Measurements from ENCODE around the gene CAPZA1. TPM values are rescaled to one million over a fixed set of nuclear protein-coding genes. Genes with fewer than 3 reads are reported as not detected.
"Not testable (repeated sequence)": the region's sequence is repeated elsewhere in the genome, so short reads cannot be mapped to it uniquely, and the experiment has no call there.

The CAPZA1 gene
- polyA plus RNA-seq, 10 donors, result 70.1 to 100.0 (median 87.6) TPM

- DNase-seq, result not testable (repeated sequence)
Observed at GRCh38 chr1:112624493-112624892, 4.9 kb downstream of the CAPZA1 start.

GRCh38 chr1:112625696-112626095 is 6.1 kb downstream of the CAPZA1 start:
- DNase-seq, result peak in 1 of 3 donors; percentile 5

GRCh38 chr1:112626193-112626592 is 6.6 kb downstream of the CAPZA1 start:
- no peak for DNase-seq

GRCh38 chr1:112626887-112627286 is 7.3 kb downstream of the CAPZA1 start:
- no peak for DNase-seq

GRCh38 chr1:112628516-112628915 is 8.9 kb downstream of the CAPZA1 start:
- DNase-seq, result no peak

- no peak for DNase-seq
Observed at GRCh38 chr1:112629256-112629655, 9.6 kb downstream of the CAPZA1 start.

- DNase-seq, result no peak
Observed at GRCh38 chr1:112633628-112634027, 14.0 kb downstream of the CAPZA1 start.

GRCh38 chr1:112634367-112634766 is 14.7 kb downstream of the CAPZA1 start:
- no peak for DNase-seq

- no peak for DNase-seq
Observed at GRCh38 chr1:112636056-112636455, 16.4 kb downstream of the CAPZA1 start.

GRCh38 chr1:112636597-112637253 is 17.1 kb downstream of the CAPZA1 start:
- no peak for DNase-seq

GRCh38 chr1:112637254-112638109 is 17.9 kb downstream of the CAPZA1 start:
- DNase-seq, result no peak

- DNase-seq, result no peak
Observed at GRCh38 chr1:112638110-112638428, 18.4 kb downstream of the CAPZA1 start.

GRCh38 chr1:112640437-112640836 is 20.8 kb downstream of the CAPZA1 start:
- DNase-seq, result not testable (repeated sequence)

- no peak for DNase-seq
Observed at GRCh38 chr1:112643080-112643479, 23.4 kb downstream of the CAPZA1 start.

- no peak for DNase-seq
Observed at GRCh38 chr1:112646225-112646624, 26.6 kb downstream of the CAPZA1 start.

- DNase-seq, result no peak
Observed at GRCh38 chr1:112651205-112651604, 31.6 kb downstream of the CAPZA1 start.

GRCh38 chr1:112665857-112666256 is 46.2 kb downstream of the CAPZA1 start:
- DNase-seq, result no peak

- no peak for DNase-seq
Observed at GRCh38 chr1:112666946-112667345, 47.3 kb downstream of the CAPZA1 start.

GRCh38 chr1:112672009-112672408 is 52.4 kb downstream of the CAPZA1 start:
- DNase-seq, result no peak

- DNase-seq, result no peak
Observed at GRCh38 chr1:112672842-112673241, 53.2 kb downstream of the CAPZA1 start.

GRCh38 chr1:112673592-112674439 is 54.2 kb downstream of the CAPZA1 start:
- peak; percentile 30 to 73 (median 53) for DNase-seq

- peak; percentile 75 to 92 (median 76) for DNase-seq
Observed at GRCh38 chr1:112674440-112674985, 54.9 kb downstream of the CAPZA1 start, which contains the start of gene MOV10. MOV10 (plus strand) TSS chr1:112674659; CDS start chr1:112674913, 254 bp downstream.
